ENCODE data around the gene CD59.

The CD59 gene, protein sequence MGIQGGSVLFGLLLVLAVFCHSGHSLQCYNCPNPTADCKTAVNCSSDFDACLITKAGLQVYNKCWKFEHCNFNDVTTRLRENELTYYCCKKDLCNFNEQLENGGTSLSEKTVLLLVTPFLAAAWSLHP

GRCh38 chr11:33736148-33736812 lies at the start of gene CD59:
CD59 (minus strand) TSS chr11:33736423; CDS start chr11:33722445, 13,978 bp downstream.
- DNase-seq (ENCODE audit: low read depth in 3 of 3): peak; percentile 77 to 94 (median 87)

DNA sequence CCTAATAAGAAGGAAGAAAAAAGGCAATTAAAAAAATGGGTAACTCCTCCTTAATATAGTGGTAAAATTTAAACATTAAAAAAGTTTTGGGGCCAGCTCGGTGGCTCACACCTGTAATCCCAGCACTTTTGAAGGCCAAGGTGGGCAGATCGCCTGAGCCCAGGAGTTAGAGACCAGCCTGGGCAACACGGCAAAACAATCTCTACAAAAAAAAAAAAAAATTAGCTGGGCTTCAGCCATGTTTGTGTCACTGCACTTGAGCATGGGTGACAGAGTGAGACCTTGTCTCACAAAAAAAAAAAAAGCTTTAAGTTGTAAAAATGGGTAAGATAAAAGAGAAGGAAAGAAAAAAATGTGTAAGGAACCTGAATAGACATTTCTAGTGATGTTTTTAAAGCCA lies 49.4 kb upstream of the CD59 start:
- DNase-seq (ENCODE audit: low read depth in 3 of 3): no peak

DNA sequence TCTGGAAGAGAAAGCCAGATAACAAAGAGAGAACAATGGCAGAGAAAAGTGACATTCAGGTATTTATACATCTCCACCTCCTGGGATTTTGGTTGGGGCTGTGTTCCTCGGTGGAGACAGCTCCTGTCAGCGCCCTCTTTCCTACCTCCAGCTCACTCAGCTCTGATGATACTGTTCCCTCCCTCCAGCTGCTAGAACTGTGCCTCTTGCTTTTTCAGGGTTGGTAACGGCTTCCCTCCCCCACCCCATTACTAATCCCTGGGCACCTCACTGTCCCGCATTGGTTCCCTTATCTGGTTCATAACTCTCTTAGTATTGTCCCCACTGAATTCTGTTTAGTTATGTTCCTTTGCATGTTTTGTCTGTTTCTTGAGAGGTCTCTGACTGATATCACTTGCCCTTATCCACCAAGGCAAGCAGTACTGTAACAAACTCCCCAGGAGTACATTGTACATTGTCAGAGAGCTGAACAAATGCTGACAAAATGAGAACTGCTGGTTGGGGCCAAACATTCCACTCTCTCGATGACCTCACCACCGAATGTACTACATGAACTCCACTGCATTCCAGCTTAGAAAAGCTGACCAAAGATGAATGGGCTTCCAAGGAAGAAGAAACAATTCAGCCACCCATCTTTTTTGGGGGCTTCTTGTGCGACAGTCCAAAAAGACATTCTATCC lies 43.8 kb upstream of the CD59 start:
- no peak for DNase-seq (ENCODE audit: low read depth in 3 of 3)

GRCh38 chr11:33778675-33779074 lies 42.5 kb upstream of the CD59 start:
- no peak for DNase-seq (ENCODE audit: low read depth in 3 of 3)

- DNase-seq (ENCODE audit: low read depth in 3 of 3): no peak
Measured at GRCh38 chr11:33777906-33778305, 41.7 kb upstream of the CD59 start.

DNA sequence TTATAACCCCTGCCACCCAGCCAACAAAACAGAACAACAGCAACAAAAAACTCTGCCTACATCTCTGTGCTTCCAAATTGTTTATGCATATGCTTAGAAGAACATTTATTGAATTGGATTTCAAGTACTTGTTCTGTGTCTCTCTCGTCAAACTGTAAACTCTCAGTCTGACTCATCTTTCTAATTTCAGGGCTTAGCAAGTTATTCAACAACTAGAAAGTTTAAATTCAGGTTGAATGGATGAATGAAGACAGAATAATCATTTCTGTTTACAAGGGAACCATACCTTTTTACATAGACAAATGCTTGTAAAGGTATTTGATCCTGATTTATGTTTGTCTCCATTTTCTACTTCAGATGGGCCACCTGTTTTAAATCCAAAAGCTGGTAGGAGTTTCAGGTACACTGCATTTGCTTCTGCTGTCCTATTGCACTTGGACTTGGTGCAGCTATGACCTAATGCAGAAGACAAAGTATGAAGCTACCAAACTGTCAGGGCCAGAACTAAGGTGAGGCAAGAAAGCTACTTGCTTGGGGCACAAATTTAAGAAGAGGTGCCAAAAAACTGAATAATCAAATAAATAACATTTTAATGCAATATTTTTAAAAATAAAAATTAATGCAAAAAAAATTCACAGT lies 39.7 kb upstream of the CD59 start:
- no peak for DNase-seq (ENCODE audit: low read depth in 3 of 3)

- DNase-seq (ENCODE audit: low read depth in 3 of 3): no peak
Measured at GRCh38 chr11:33775467-33775807, 39.2 kb upstream of the CD59 start.

- no peak for DNase-seq (ENCODE audit: low read depth in 3 of 3)
Measured at GRCh38 chr11:33774736-33775466, 38.7 kb upstream of the CD59 start.

GRCh38 chr11:33773987-33774735 lies 37.9 kb upstream of the CD59 start, which contains the start of gene FBXO3:
FBXO3 (minus strand) TSS chr11:33774520; CDS start chr11:33774497, 23 bp downstream.
- DNase-seq (ENCODE audit: low read depth in 3 of 3): peak; percentile 64 to 75 (median 68)

DNA sequence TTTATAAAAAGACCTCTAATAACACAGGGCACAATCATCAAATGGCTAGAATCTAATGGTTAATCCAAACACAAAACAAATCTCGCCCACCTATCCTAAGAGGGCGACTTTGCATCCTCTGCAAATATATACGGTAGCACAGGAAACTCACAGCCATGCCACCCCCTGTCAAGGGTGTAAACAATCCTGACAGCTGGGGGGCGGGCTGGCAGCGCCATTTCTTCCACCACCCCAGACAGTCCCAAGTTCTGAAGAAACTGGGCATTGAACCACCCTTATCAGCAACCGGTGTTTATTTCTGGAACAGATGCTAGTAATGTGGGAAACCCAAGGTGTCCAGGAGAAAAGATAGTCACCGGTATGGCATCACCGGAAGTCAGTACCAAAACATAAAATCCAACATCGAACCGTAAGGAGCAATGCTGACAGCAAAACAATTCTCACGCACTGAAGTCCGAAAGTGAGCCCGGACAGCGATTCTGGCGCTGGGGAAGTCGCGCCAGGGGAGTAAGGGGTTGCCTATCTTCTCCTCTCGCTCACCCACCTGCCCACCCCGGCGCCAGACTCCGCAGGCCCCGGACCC lies 37.3 kb upstream of the CD59 start:
- DNase-seq (ENCODE audit: low read depth in 3 of 3): peak in 1 of 3 experiments; percentile 14

GRCh38 chr11:33772870-33773269 lies 36.6 kb upstream of the CD59 start:
- DNase-seq (ENCODE audit: low read depth in 3 of 3): no peak

GRCh38 chr11:33772300-33772699 lies 36.1 kb upstream of the CD59 start:
- DNase-seq (ENCODE audit: low read depth in 3 of 3): no peak

GRCh38 chr11:33770236-33770635 lies 34.0 kb upstream of the CD59 start:
- no peak for DNase-seq (ENCODE audit: low read depth in 3 of 3)

DNA sequence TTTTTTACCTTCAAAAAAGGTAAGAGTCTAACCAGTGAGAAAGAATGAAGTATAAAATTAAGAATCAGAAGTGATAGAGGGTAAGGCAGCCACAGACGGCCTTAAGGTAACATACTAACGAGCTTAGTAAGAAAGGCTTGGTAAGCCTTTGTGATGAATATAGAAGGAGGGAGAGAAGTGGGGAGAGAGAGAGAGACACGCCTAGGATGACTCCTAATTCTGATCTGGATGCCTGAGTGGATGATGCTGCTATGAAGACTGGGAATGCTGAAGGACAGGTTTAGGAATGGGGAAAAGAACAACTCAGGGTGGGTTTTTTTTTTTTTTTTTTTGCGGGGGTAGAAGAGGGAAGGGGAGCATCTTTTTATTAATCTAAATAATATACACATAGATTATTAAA lies 33.3 kb upstream of the CD59 start:
- DNase-seq (ENCODE audit: low read depth in 3 of 3): no peak

DNA sequence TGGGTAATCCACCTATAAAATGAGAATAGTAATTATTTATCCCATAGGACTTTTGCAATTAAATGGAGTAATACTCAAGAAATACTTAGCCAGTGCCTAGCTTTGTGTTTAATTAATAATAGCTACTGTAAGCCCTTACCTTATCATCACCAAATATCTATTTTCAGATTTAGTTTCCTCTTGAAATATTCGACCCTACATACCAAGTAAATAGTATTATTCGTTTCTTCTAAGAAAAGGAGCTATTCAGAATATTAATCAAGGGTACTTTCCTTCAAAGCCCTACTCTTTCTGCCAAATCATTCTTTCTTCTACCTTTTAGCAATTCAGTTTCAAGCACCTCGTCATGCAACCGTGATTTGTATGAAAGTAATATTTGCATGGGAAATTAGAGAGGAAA lies 31.4 kb upstream of the CD59 start:
- DNase-seq (ENCODE audit: low read depth in 3 of 3): no peak

- no peak for DNase-seq (ENCODE audit: low read depth in 3 of 3)
Measured at GRCh38 chr11:33766085-33766484, 29.9 kb upstream of the CD59 start.

DNA sequence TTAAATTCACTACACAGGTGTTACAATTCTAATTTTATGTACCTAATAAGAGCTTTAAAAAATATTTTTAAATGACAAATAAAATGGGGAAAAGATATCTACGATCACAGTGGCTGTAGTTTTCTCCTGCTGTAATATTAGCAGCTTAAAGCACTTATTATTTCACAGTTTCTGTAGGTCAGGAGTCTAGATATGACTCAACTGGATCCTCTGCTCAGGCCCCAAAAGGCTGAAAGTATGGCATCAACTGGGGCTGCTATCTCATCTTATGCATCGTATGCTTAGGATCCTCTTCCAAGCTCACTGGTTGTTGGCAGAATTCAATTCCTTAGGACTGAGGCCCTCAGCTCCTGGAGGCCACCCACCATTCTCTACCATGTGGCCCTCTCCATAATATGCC lies 25.2 kb upstream of the CD59 start:
- no peak for DNase-seq (ENCODE audit: low read depth in 3 of 3)

GRCh38 chr11:33753304-33753967 lies 17.2 kb upstream of the CD59 start:
- no peak for DNase-seq (ENCODE audit: low read depth in 3 of 3)

DNA sequence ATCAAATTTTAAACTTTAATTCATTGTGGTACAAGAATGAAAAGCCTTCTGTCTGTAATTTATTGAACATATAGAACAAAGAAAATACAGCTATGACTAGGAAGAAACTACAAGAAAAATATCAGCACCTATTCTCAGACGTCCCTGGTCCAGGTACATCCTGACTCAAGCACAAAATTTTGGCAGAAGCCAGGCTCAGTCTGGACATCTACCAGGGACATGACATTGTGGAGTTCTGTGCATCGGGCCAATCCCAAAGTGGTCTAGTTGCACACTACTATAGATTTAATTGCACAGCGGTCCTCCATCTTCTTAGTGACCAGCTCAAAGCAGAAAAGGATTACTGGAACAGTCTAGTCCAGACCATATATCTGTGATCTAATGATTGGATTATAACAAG lies 15.7 kb upstream of the CD59 start:
- DNase-seq (ENCODE audit: low read depth in 3 of 3): no peak

- DNase-seq (ENCODE audit: low read depth in 3 of 3): no peak
Measured at GRCh38 chr11:33747979-33748378, 11.8 kb upstream of the CD59 start.

Measured in stimulated activated CD4-positive, alpha-beta T cell treated with anti-CD3 and anti-CD28 coated beads, TNF-alpha, amount 100 ng/mL, for 24 hours (primary cell).